SH-SY5Y (cell line): ENCODE results near the gene MS4A4E.

Source experiments
- GATA2 ChIP-seq: IDR thresholded peaks from 2 replicates; pipeline ENCODE4 v1.6.1; 2011; ENCODE audit warnings: mild to moderate bottlenecking, low read depth, low read length
- GATA3 ChIP-seq: IDR thresholded peaks from 2 replicates; pipeline ENCODE4 v1.6.1; 2011; ENCODE audit warnings: low read depth, mild to moderate bottlenecking, low read length, moderate library complexity

GRCh38 chr11:60161107-60161506, 81.8 kb downstream of the MS4A4E start:
- TF ChIP-seq GATA3 (no peak), GATA2 (no peak)
